SK-N-SH (cell line): Measurements from ENCODE around the gene KMO.

ENCODE experiments used
- CTCF ChIP-seq: fragments of 200-600 bp; sonication (generic); IDR thresholded peaks from 2 replicates; pipeline ENCODE4 v1.6.1; 2017; ENCODE audit warnings: antibody characterized with exemption, mild to moderate bottlenecking, moderate library complexity
- FOXM1 ChIP-seq: IDR thresholded peaks from 2 replicates; pipeline ENCODE4 v1.4.0; 2012; ENCODE audit warnings: low read depth, mild to moderate bottlenecking
- POLR2AphosphoS5 ChIP-seq: IDR thresholded peaks from 2 replicates; pipeline ENCODE4 v1.6.1; 2012; ENCODE audit warnings: low read depth, low read length
- TAF1 ChIP-seq: IDR thresholded peaks from 2 replicates; pipeline ENCODE4 v1.6.1; 2012; ENCODE audit warnings: low read depth, mild to moderate bottlenecking, low read length, moderate library complexity, borderline replicate concordance

DNA sequence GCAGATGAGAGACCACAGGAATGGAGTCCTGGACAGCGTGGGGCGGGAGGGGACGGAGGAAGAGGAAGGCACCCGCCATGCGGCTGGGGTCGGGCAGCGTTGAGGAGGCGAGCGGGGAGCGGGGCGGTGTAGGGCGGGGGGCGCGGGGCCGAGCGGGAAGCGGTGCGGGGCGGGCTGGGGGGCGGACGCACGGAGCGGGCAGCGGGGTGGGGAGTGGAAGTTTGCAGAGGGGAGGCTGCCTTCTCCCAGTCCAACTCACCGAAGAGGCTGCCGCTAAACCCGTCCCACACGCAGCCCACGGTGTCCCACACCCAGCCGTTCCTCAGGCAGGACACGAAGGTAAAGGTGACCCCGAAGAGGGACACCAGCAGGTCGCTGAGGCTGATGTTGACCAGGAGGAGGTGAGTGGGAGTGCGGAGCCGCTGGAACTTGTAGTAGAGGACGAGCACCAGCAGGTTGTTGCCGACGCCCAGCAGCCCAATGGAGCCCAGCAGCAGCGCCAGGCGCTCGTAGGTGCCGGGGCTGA lies 107.5 kb downstream of the KMO start:
- TF ChIP-seq POLR2AphosphoS5 (no peak), CTCF (no peak), FOXM1 (no peak), TAF1 (no peak)
